Testis (tissue), 2 donors: ENCODE data around the gene NDUFAF5.

Experiments used
- POLR2A ChIP-seq: fragments of 450-650 bp; IDR thresholded peaks from one replicate; pipeline ENCODE4 v1.6.1; 2017; ENCODE audit warnings: antibody characterized with exemption, mild to moderate bottlenecking, moderate library complexity
- TF ChIP-seq, protein P1 (sequence below), 3 experiments: fragments of 450-650 bp in 2 of 3; fragments of 200-600 bp in 1 of 3; sonication (generic) in 1 of 3; IDR thresholded peaks; one replicate each; pipeline ENCODE4 v1.5.1; 2016 to 2019; ENCODE audit warnings: antibody characterized with exemption in 3 of 3, mild to moderate bottlenecking in 2 of 3, moderate library complexity in 1 of 3

GRCh38 chr20:13741879-13742278 lies 42.9 kb upstream of the NDUFAF5 start:
- no peak for TF ChIP-seq POLR2A
- TF ChIP-seq, protein P1, sequence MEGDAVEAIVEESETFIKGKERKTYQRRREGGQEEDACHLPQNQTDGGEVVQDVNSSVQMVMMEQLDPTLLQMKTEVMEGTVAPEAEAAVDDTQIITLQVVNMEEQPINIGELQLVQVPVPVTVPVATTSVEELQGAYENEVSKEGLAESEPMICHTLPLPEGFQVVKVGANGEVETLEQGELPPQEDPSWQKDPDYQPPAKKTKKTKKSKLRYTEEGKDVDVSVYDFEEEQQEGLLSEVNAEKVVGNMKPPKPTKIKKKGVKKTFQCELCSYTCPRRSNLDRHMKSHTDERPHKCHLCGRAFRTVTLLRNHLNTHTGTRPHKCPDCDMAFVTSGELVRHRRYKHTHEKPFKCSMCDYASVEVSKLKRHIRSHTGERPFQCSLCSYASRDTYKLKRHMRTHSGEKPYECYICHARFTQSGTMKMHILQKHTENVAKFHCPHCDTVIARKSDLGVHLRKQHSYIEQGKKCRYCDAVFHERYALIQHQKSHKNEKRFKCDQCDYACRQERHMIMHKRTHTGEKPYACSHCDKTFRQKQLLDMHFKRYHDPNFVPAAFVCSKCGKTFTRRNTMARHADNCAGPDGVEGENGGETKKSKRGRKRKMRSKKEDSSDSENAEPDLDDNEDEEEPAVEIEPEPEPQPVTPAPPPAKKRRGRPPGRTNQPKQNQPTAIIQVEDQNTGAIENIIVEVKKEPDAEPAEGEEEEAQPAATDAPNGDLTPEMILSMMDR (IDR thresholded peaks at IDR 0.05) = no peak
